Glutamatergic neuron (in vitro differentiated cells): Measurements from ENCODE around the gene TRAIP. TPM values are rescaled to one million over a fixed set of nuclear protein-coding genes. Genes with fewer than 3 reads are reported as not detected.

ENCODE experiments used
- DNase-seq: peaks from one replicate; pipeline ENCODE4 v3.0.0; 2022
- H3K27ac Mint-ChIP-seq: one replicate; pipeline ENCODE4 v1.8.0; 2020; ENCODE audit warnings: mild to moderate bottlenecking, mixed read lengths, inconsistent platforms; ENCODE audit not compliant: unreplicated experiment
- H3K27me3 Mint-ChIP-seq: one replicate; pipeline ENCODE4 v1.8.0; 2020; ENCODE audit warnings: mild to moderate bottlenecking, moderate library complexity, mixed read lengths, inconsistent platforms; ENCODE audit not compliant: unreplicated experiment
- H3K36me3 Mint-ChIP-seq: one replicate; pipeline ENCODE4 v1.8.0; 2020; ENCODE audit warnings: mild to moderate bottlenecking, mixed read lengths, inconsistent platforms; ENCODE audit not compliant: unreplicated experiment
- H3K4me1 Mint-ChIP-seq: one replicate; pipeline ENCODE4 v1.8.0; 2020; ENCODE audit warnings: mild to moderate bottlenecking, low read depth, mixed read lengths, inconsistent platforms; ENCODE audit not compliant: unreplicated experiment
- H3K4me3 Mint-ChIP-seq: one replicate; pipeline ENCODE4 v1.8.0; 2020; ENCODE audit warnings: mild to moderate bottlenecking, mixed read lengths, inconsistent platforms; ENCODE audit not compliant: unreplicated experiment
- H3K9me3 Mint-ChIP-seq: one replicate; pipeline ENCODE4 v1.8.0; 2020; ENCODE audit warnings: mild to moderate bottlenecking, moderate library complexity, mixed read lengths, inconsistent platforms; ENCODE audit not compliant: unreplicated experiment
- microRNA-seq: library from miRNA; unstranded; fragments of <30 nt; microRNA quantifications from one replicate; pipeline ENCODE4, GENCODE V29; 2020; ENCODE audit not compliant: unreplicated experiment
- total RNA-seq: library from RNA; stranded (reverse); fragmentation: NEBNext Ultra II Directional; extraction: Animal tissue kit (Norgen Biotek cat#: 25700); gene quantifications from one replicate; pipeline ENCODE4 v1.2.1, GENCODE V29; 2021; ENCODE audit not compliant: unreplicated experiment
- TF ChIP-seq, protein P1 (sequence below): fragments of 200-600 bp; sonication (generic); IDR thresholded peaks from one replicate; pipeline ENCODE4 v1.5.0; 2021; ENCODE audit not compliant: partially characterized antibody, unreplicated experiment

Gene TRAIP
- total RNA-seq, 1 donor from 2014 or later, result 11.3 TPM

GRCh38 chr3:49780080-49780974, 76.0 kb downstream of the TRAIP start:
- H3K27ac Mint-ChIP-seq, result peak overlapping the region; percentile 55
- H3K4me1 Mint-ChIP-seq, result peaks cover 7% of the 10 kb centered on the region
- H3K4me3 Mint-ChIP-seq, result peak overlapping the region; percentile 20
- no peaks in the 10 kb centered on the region for H3K36me3 Mint-ChIP-seq
- no peak for DNase-seq
- H3K27me3 Mint-ChIP-seq, result no peaks in the 10 kb centered on the region
- TF ChIP-seq, protein P1, sequence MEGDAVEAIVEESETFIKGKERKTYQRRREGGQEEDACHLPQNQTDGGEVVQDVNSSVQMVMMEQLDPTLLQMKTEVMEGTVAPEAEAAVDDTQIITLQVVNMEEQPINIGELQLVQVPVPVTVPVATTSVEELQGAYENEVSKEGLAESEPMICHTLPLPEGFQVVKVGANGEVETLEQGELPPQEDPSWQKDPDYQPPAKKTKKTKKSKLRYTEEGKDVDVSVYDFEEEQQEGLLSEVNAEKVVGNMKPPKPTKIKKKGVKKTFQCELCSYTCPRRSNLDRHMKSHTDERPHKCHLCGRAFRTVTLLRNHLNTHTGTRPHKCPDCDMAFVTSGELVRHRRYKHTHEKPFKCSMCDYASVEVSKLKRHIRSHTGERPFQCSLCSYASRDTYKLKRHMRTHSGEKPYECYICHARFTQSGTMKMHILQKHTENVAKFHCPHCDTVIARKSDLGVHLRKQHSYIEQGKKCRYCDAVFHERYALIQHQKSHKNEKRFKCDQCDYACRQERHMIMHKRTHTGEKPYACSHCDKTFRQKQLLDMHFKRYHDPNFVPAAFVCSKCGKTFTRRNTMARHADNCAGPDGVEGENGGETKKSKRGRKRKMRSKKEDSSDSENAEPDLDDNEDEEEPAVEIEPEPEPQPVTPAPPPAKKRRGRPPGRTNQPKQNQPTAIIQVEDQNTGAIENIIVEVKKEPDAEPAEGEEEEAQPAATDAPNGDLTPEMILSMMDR, result no peak
- peaks cover under 1% of the 10 kb centered on the region for H3K9me3 Mint-ChIP-seq

DNA sequence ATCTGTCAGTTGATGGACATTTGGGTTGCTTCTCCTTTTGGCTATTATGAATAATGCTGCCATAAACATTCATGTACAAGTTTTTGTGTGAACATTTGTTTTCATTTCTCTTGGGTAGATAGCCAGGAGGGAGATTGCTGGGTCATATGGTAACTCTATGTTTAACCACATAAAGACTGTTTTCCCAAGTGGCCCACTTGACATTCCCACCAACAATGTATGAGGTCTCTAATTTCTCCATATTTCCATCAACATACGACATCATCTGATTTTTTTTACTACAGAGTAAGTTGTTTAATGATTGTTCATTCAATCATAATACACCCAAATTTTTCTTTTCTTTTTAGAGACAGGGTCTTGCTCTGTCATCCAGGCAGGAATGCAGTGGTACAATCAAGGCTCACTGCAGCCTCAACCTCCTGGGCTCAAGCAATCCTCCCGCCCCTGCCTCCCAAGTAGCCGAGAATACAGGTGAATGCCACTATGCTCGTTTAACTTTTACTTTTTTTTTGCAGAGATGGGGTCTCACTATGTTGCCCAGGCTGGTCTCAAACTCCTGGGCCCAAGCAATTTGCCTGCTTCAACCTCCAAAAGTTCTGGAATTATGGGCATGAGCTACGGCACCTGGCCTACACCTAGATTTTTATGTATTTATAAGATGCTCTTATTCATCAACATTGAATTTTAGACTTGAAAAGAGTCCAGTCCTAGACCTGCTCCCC, 76.8 kb downstream of the TRAIP start:
- Mint-ChIP-seq H3K9me3 (no peaks in the 10 kb centered on the region), H3K36me3 (no peaks in the 10 kb centered on the region), H3K4me1 (peaks cover 7% of the 10 kb centered on the region), H3K27ac (peak overlapping the region; percentile 55), H3K27me3 (no peaks in the 10 kb centered on the region), H3K4me3 (no peak overlapping the region)
- TF ChIP-seq, protein P1, result no peak
- no peak for DNase-seq

Small RNA genes lying within 50 kb of the gene (microRNA-seq; reads per million reads assigned to microRNA genes)
- gene MIR5193, result not detected

Other genes starting within 250 kb of the TRAIP start
- 119 TPM for gene APEH, start 182.2 kb downstream of the TRAIP start, total RNA-seq
- 23.4 TPM for gene MST1, start 167.1 kb downstream of the TRAIP start, total RNA-seq
- gene RNF123, start 167.0 kb downstream of the TRAIP start, total RNA-seq, result 56.6 TPM
- gene AMIGO3, start 136.9 kb downstream of the TRAIP start, total RNA-seq, result 1.4 TPM
- 21.2 TPM for gene GMPPB, start 132.6 kb downstream of the TRAIP start, total RNA-seq
- gene IP6K1, start 70.0 kb downstream of the TRAIP start, total RNA-seq, result 44.6 TPM
- not detected for gene CDHR4, start 56.7 kb downstream of the TRAIP start, total RNA-seq
- 4.2 TPM for gene INKA1, start 53.3 kb downstream of the TRAIP start, total RNA-seq
- 0.54 TPM for gene UBA7, start 42.6 kb downstream of the TRAIP start, total RNA-seq
- 518 TPM for gene CAMKV, start 13.3 kb upstream of the TRAIP start, total RNA-seq
- 8.6 TPM for gene MST1R, start 47.3 kb upstream of the TRAIP start, total RNA-seq
- 15.4 TPM for gene MON1A, start 73.2 kb upstream of the TRAIP start, total RNA-seq
- gene RBM6, start 83.6 kb upstream of the TRAIP start, total RNA-seq, result 169 TPM
- 363 TPM for gene RBM5, start 232.4 kb upstream of the TRAIP start, total RNA-seq